ENCODE data around the gene DND1. TPM values are rescaled to one million over a fixed set of nuclear protein-coding genes. Genes with fewer than 3 reads are reported as not detected.
A peak's percentile ranks its signal among the peaks of the same experiment; 100 is the strongest.
"Not testable (repeated sequence)": the region's sequence is repeated elsewhere in the genome, so short reads cannot be mapped to it uniquely, and the experiment has no call there.

The DND1 gene
- polyA plus RNA-seq (ENCODE audit: insufficient read length in 4 of 4) = under 1 TPM in 3 of 4 donors, not detected in 1; 0.10 to 0.37 (median 0.24) TPM

- no peak for DNase-seq (ENCODE audit: low read depth in 4 of 4, low spot score in 3 of 4)
Measured at GRCh38 chr5:140673187-140673976, at the start of gene DND1. Gene DND1, minus strand, starts transcription at chr5:140673576. Its CDS starts 34 bp downstream, at chr5:140673542.

- DNase-seq (ENCODE audit: low read depth in 4 of 4, low spot score in 3 of 4) = not testable (repeated sequence)
Measured at GRCh38 chr5:140721395-140721794, 48.0 kb upstream of the DND1 start.

- not testable (repeated sequence) for DNase-seq (ENCODE audit: low read depth in 4 of 4, low spot score in 3 of 4)
Measured at GRCh38 chr5:140720738-140721137, 47.4 kb upstream of the DND1 start.

DNA sequence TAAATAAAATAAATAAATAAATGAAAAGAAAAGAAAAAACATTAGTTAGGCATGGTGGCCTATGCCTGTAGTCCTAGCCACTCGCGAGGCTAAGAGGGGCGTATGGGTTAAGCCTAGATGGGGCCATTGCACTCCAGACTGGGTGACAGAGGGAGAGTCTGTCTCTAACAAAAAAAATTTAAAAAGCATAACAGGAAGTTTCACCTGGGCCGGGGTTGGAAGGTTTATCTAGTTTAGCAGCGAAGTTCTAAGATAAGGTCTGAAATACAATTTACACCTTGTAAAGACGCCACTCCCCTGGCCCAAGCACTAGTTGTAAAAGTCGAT is 44.9 kb upstream of the DND1 start:
- no peak for DNase-seq (ENCODE audit: low read depth in 4 of 4, low spot score in 3 of 4)

GRCh38 chr5:140716238-140716637 is 42.9 kb upstream of the DND1 start:
- DNase-seq (ENCODE audit: low read depth in 4 of 4, low spot score in 3 of 4) = not testable (repeated sequence)

DNA sequence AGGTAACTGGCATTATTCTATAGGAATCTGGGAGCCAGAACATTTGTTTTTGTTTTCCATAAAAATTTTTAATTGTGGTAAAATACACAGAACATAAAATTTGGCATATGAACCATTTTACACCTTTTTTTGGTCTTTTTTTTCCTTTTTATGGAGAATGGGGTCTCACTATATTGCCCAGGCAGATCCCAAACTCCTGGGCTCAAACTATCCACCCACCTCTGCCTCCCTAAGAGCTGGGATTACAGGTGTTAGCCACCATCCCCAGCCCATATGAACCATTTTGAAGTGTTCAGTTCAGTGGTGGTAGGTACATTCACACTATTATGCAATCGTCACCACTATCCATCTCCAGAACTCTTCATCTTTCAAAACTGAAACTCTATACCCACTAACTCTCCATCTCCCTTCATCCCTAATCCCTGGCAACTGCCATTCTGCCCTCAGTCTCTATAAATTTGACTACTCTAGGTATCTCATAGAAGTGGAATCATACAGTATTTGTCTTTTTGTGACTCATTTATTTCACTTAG is 40.3 kb upstream of the DND1 start:
- no peak for DNase-seq (ENCODE audit: low read depth in 4 of 4, low spot score in 3 of 4)

DNA sequence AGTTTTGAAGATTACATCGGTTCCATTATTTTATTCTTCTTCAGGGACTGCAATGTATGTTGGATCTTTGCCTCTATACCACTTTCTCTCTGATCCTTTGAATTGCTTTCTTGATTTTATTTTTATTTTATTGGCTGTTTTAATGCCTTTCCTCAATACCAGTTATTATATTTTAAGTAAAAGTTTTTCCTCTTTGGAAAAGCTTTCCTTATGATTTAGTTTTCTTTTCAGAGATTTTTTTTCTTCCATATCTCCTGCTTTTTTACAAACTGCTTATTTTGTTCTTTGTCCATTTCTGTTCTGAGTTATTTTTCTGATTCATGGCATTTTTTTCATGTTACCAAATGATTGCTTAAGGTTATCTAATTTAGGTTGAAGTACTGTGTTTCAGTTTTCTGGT is 38.4 kb upstream of the DND1 start:
- no peak for DNase-seq (ENCODE audit: low read depth in 4 of 4, low spot score in 3 of 4)

GRCh38 chr5:140710899-140711552 is 37.6 kb upstream of the DND1 start:
- DNase-seq (ENCODE audit: low read depth in 4 of 4, low spot score in 3 of 4) = peak; percentile 58 to 75 (median 64)

- DNase-seq (ENCODE audit: low read depth in 4 of 4, low spot score in 3 of 4) = not testable (repeated sequence)
Measured at GRCh38 chr5:140708787-140709186, 35.4 kb upstream of the DND1 start.

GRCh38 chr5:140707812-140708211 is 34.4 kb upstream of the DND1 start:
- no peak for DNase-seq (ENCODE audit: low read depth in 4 of 4, low spot score in 3 of 4)

- peak; percentile 90 to 96 (median 92) for DNase-seq (ENCODE audit: low read depth in 4 of 4, low spot score in 3 of 4)
Measured at GRCh38 chr5:140700177-140701144, 27.1 kb upstream of the DND1 start, which contains the start of gene ZMAT2. Gene ZMAT2, plus strand, starts transcription at chr5:140700447. Its CDS starts 14 bp downstream, at chr5:140700461.

GRCh38 chr5:140696891-140697492 is 23.6 kb upstream of the DND1 start:
- DNase-seq (ENCODE audit: low read depth in 4 of 4, low spot score in 3 of 4) = no peak

DNA sequence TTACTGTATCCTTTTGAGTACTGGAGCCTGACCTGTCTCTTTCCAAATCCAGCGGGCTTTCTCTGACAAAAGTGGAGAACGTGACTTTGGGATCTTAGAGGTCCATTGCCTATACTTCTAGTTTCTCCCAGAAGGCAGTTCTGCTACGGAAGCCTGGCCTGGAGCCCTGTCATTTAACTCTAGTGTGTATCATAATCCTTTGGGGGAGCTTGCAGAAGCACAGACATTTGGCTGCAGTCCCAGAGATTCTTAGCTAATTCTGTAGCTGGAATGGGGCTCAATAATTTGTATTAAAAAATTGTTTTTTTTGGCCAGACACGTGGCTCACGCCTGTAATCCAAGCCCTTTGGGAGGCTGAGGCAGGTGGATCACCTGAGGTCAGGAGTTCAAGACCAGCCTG is 20.9 kb upstream of the DND1 start:
- DNase-seq (ENCODE audit: low read depth in 4 of 4, low spot score in 3 of 4) = no peak

- peak; percentile 67 to 81 (median 73) for DNase-seq (ENCODE audit: low read depth in 4 of 4, low spot score in 3 of 4)
Measured at GRCh38 chr5:140690941-140691924, 17.9 kb upstream of the DND1 start, which contains the start of the genes HARS1 and HARS2. Gene HARS1, minus strand, starts transcription at chr5:140691370. Its CDS starts 66 bp downstream, at chr5:140691304. Gene HARS2, plus strand, starts transcription at chr5:140691455. Its CDS starts 194 bp downstream, at chr5:140691649.

- DNase-seq (ENCODE audit: low read depth in 4 of 4, low spot score in 3 of 4) = no peak
Measured at GRCh38 chr5:140690376-140690932, 17.1 kb upstream of the DND1 start.

GRCh38 chr5:140678993-140679392 is 5.6 kb upstream of the DND1 start:
- DNase-seq (ENCODE audit: low read depth in 4 of 4, low spot score in 3 of 4) = no peak

DNA sequence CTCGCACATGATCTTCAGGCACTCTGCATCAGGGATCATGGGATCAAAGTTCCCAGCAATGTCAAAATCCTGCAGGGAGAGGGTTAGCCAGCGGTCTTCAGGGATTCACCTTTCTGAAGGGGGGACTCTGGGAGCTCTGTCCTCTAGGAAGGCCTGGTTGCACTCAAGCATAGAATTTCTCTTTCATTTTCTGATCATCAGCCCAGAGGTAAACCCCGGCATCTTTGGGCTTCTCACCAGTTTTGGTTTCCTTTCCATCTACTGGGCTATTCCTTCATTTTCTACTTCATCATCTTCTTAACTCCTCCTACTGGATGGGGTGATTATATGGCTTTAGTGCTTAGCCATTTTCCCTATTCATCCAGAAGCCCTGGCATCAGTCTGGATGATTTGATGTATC is 4.6 kb upstream of the DND1 start:
- DNase-seq (ENCODE audit: low read depth in 4 of 4, low spot score in 3 of 4) = no peak

GRCh38 chr5:140674629-140675028 is 1.3 kb upstream of the DND1 start:
- no peak for DNase-seq (ENCODE audit: low read depth in 4 of 4, low spot score in 3 of 4)
